ENCODE measurements around the gene LRRC27. TPM values are rescaled to one million over a fixed set of nuclear protein-coding genes. Genes with fewer than 3 reads are reported as not detected.

The LRRC27 gene
- total RNA-seq, 1 experiment from 2014 or later, result 4.1 TPM

- TF ChIP-seq ZBTB33 (IDR thresholded peaks at IDR 0.05; ENCODE audit: extremely low read depth, insufficient replicate concordance, low read length), result no peak
- TF ChIP-seq SIN3A (IDR thresholded peaks at IDR 0.05; ENCODE audit: low read depth), result no peak
- no peak for TF ChIP-seq SRF (IDR thresholded peaks at IDR 0.05; ENCODE audit: low read depth)
- no peak for TF ChIP-seq EZH2phosphoT487 (IDR thresholded peaks at IDR 0.05; ENCODE audit: borderline replicate concordance)
- no peak for TF ChIP-seq RAD21 (IDR thresholded peaks at IDR 0.05; ENCODE audit: low read depth)
- TF ChIP-seq ZNF274 (IDR thresholded peaks at IDR 0.05; ENCODE audit: low read depth, low read length), result no peak
- TF ChIP-seq SP1 (IDR thresholded peaks at IDR 0.05; ENCODE audit: low read depth), result no peak
- TF ChIP-seq EZH2 (IDR thresholded peaks at IDR 0.05), result no peak
- no peak for TF ChIP-seq ELF1 (IDR thresholded peaks at IDR 0.05; ENCODE audit: borderline replicate concordance, low read depth)
- TF ChIP-seq ATF3 (IDR thresholded peaks at IDR 0.05), result no peak
- no peak for TF ChIP-seq EGR1 (IDR thresholded peaks at IDR 0.05; ENCODE audit: low read depth)
- no peak for TF ChIP-seq MAX (IDR thresholded peaks at IDR 0.05)
- no peak for TF ChIP-seq CEBPB (IDR thresholded peaks at IDR 0.05; ENCODE audit: low read depth)
Observed at GRCh38 chr10:132353456-132354355, 21.7 kb downstream of the LRRC27 start (continued).
